Ishikawa (cell line): ENCODE data around the gene MPZL2.

Source experiments
- EP300 ChIP-seq: IDR thresholded peaks from 2 replicates; pipeline ENCODE4 v1.6.1; 2012; ENCODE audit warnings: borderline replicate concordance
- MAX ChIP-seq: IDR thresholded peaks from 2 replicates; pipeline ENCODE4 v1.6.1; 2012
- RAD21 ChIP-seq: IDR thresholded peaks from 2 replicates; pipeline ENCODE4 v1.6.1; 2012; ENCODE audit warnings: low read depth
- REST ChIP-seq: IDR thresholded peaks from 2 replicates; pipeline ENCODE4 v1.6.1; 2012; ENCODE audit warnings: low read depth, mild to moderate bottlenecking
- TAF1 ChIP-seq: IDR thresholded peaks from 2 replicates; pipeline ENCODE4 v1.6.1; 2012; ENCODE audit warnings: low read depth, mild to moderate bottlenecking
- YY1 ChIP-seq: IDR thresholded peaks from 2 replicates; pipeline ENCODE4 v1.6.1; 2012; ENCODE audit warnings: low read depth

GRCh38 chr11:118283037-118283636, 19.0 kb upstream of the MPZL2 start:
- TF ChIP-seq MAX (no peak), YY1 (no peak), RAD21 (no peak), REST (no peak), EP300 (no peak), TAF1 (no peak)
